ENCODE data around the gene ASB2. TPM values are rescaled to one million over a fixed set of nuclear protein-coding genes. Genes with fewer than 3 reads are reported as not detected.

Gene ASB2
- total and polyA plus RNA-seq, 2 of the 4 experiments (the other 2 are of a cell fraction): 0.54 to 0.77 TPM

GRCh38 chr14:93997916-93998870 is 21.8 kb upstream of the ASB2 start:
- 93% methylated on average over 12 of the region's 17 CpGs; no CpG with 5 or more reads in 1 of the 2 experiments for WGBS, 2 experiments (ENCODE audit: extremely low coverage in 2 of 2, insufficient read length in 1 of 2)
- TF ChIP-seq POLR2A (IDR thresholded peaks at IDR 0.05; ENCODE audit: low read depth, low read length): no peak
- peak; percentile 37; the same call in 1 of the 2 replicates for TF ChIP-seq MAFK (IDR thresholded peaks at IDR 0.05; ENCODE audit: low read depth, low read length)
- TF ChIP-seq MXI1 (IDR thresholded peaks at IDR 0.05; ENCODE audit: borderline replicate concordance, low read depth, low read length): no peak
- POLR2A ChIA-PET (ENCODE audit: unreplicated experiment): no interaction called here
- dilution Hi-C loops (cut with HindIII; ENCODE audit: low sequenced_read_pairs, unreplicated experiment): no loop called here
- peaks cover 6% of the 10 kb centered on the region for H3K27me3 ChIP-seq (ENCODE audit: control insufficient read depth, insufficient read depth, low read length)
- no peak overlapping the region for H2BK120ac ChIP-seq (ENCODE audit: low read depth, low read length)
- peak overlapping the region; percentile 10 for H2AK9ac ChIP-seq (replicated peaks; ENCODE audit: low read depth, low read length, poor library complexity)
- H4K20me1 ChIP-seq (ENCODE audit: insufficient read depth, low read length): no peaks in the 10 kb centered on the region
- intact Hi-C loops (cut with micrococcal nuclease): no loop called here
- no peak overlapping the region for H3K18ac ChIP-seq (ENCODE audit: low read depth, low read length)
- no peaks in the 10 kb centered on the region; the same call in 1 of the 2 replicates for H3K9me1 ChIP-seq (ENCODE audit: insufficient read depth, low read length)
- no peak overlapping the region for H3K4me3 ChIP-seq (ENCODE audit: insufficient read depth, low read depth, low read length)
- ATAC-seq (ENCODE audit: low read depth) (no peak), DNase-seq (no peak)
- no peak overlapping the region for H3K14ac ChIP-seq (replicated peaks; ENCODE audit: low read depth, low read length)
- H3K4me2 ChIP-seq (ENCODE audit: low read depth, low read length): no peak overlapping the region
- no peak overlapping the region for H2BK20ac ChIP-seq (ENCODE audit: low read depth, low read length)
- H3K9ac ChIP-seq (ENCODE audit: low read depth, low read length): no peak overlapping the region
- H2BK15ac ChIP-seq (ENCODE audit: low read depth, low read length): no peak overlapping the region
- no peak overlapping the region for H3K4ac ChIP-seq (ENCODE audit: low read depth, low read length)
- H4K91ac ChIP-seq (ENCODE audit: insufficient read depth, low read depth, low read length): no peak overlapping the region
- in situ Hi-C loops (cut with MboI; ENCODE audit: low sequenced_read_pairs): no loop called here
- CTCF ChIA-PET: interaction anchor here (0.8 to 5.3 kb wide), 2 partner anchors 58 to 139 kb away, joined by 3 to 50 read pairs; no protein-coding TSS in a partner anchor
- H2BK5ac ChIP-seq (ENCODE audit: low read depth, low read length, poor library complexity, severe bottlenecking): no peak overlapping the region
- H4K8ac ChIP-seq (ENCODE audit: low read depth in 2 of 2, low read length in 2 of 2): no peak overlapping the region
- H3K23ac ChIP-seq (ENCODE audit: low read depth, low read length): no peak overlapping the region
- no peak overlapping the region for H4K5ac ChIP-seq (ENCODE audit: low read depth, low read length)
- peaks cover 7% of the 10 kb centered on the region; the same call in 1 of the 2 replicates for H3K4me1 ChIP-seq (ENCODE audit: control insufficient read depth, insufficient read depth, low read length)
- BruUV-seq (replicated peaks): no TSS peak
- no peak overlapping the region for H2AFZ ChIP-seq (replicated peaks; ENCODE audit: low read length, poor library complexity)
- H3K36me3 ChIP-seq (ENCODE audit: control insufficient read depth, insufficient read depth, low read length): no peaks in the 10 kb centered on the region
- no peak overlapping the region for H3K27ac ChIP-seq (ENCODE audit: insufficient read depth, low read length)
- no peak overlapping the region for H3K56ac ChIP-seq (ENCODE audit: extremely low read depth, insufficient read depth, low read length)
- H3K79me1 ChIP-seq (ENCODE audit: low read depth in 1 of 2, low read length in 2 of 2): no peaks in the 10 kb centered on the region
- no peaks in the 10 kb centered on the region for H3K9me3 ChIP-seq (ENCODE audit: control insufficient read depth, insufficient read depth, low read length)
- no peak overlapping the region for H2AK5ac ChIP-seq (ENCODE audit: low read depth, low read length)

Measured in IMR-90 (cell line).